ENCODE data around the gene PRKCE. TPM values are rescaled to one million over a fixed set of nuclear protein-coding genes. Genes with fewer than 3 reads are reported as not detected.

The PRKCE gene
- total RNA-seq, 3 donors from 2014 or later (not counting 1 experiment from before 2014, with no cell fraction given) = 35.2 to 42.1 (median 38.6) TPM

GRCh38 chr2:46045888-46046287 is 394.4 kb downstream of the PRKCE start:
- DNase-seq = no peak
- H3K9me3 ChIP-seq (ENCODE audit: control insufficient read depth, insufficient read depth, low read length) = no peaks in the 10 kb centered on the region
- TF ChIP-seq CTCF (IDR thresholded peaks at IDR 0.05) = no peak
- no peak overlapping the region for H3K27ac Mint-ChIP-seq
- intact Hi-C loops (cut with micrococcal nuclease) = no loop called here
- H3K4me3 ChIP-seq (ENCODE audit: low read length) = no peak overlapping the region
- H3K4me1 Mint-ChIP-seq = no peaks in the 10 kb centered on the region
- H3K4me1 ChIP-seq (ENCODE audit: control insufficient read depth, insufficient read depth, low read length) = no peaks in the 10 kb centered on the region
- no peaks in the 10 kb centered on the region for H3K27me3 ChIP-seq (ENCODE audit: control insufficient read depth, insufficient read depth, low read length)
- H3K27me3 Mint-ChIP-seq (ENCODE audit: low read depth in 2 of 2) = no peaks in the 10 kb centered on the region
- H3K9me3 Mint-ChIP-seq = no peaks in the 10 kb centered on the region
- H3K4me3 Mint-ChIP-seq = no peak overlapping the region
- H3K36me3 Mint-ChIP-seq = no peaks in the 10 kb centered on the region
- ATAC-seq = no peak
- H3K27ac ChIP-seq (ENCODE audit: low read length) = no peak overlapping the region
- no peaks in the 10 kb centered on the region for H3K36me3 ChIP-seq (ENCODE audit: control insufficient read depth, insufficient read depth, low read length)

GRCh38 chr2:46047290-46047689 is 395.8 kb downstream of the PRKCE start:
- Histone ChIP-seq H3K36me3 (ENCODE audit: control insufficient read depth, insufficient read depth, low read length) (no peaks in the 10 kb centered on the region), H3K4me3 (ENCODE audit: low read length) (no peak overlapping the region), H3K9me3 (ENCODE audit: control insufficient read depth, insufficient read depth, low read length) (no peaks in the 10 kb centered on the region), H3K27me3 (ENCODE audit: control insufficient read depth, insufficient read depth, low read length) (no peaks in the 10 kb centered on the region), H3K4me1 (ENCODE audit: control insufficient read depth, insufficient read depth, low read length) (no peaks in the 10 kb centered on the region), H3K27ac (ENCODE audit: low read length) (no peak overlapping the region)
- no peak overlapping the region for H3K27ac Mint-ChIP-seq
- 88% methylated on average over 5 of the region's 5 CpGs for WGBS (ENCODE audit: insufficient coverage)
- no peaks in the 10 kb centered on the region for H3K9me3 Mint-ChIP-seq
- DNase-seq (no peak), ATAC-seq (no peak)
- H3K4me3 Mint-ChIP-seq = no peak overlapping the region
- no peaks in the 10 kb centered on the region for H3K4me1 Mint-ChIP-seq
- intact Hi-C loops (cut with micrococcal nuclease) = no loop called here
- no peaks in the 10 kb centered on the region for H3K27me3 Mint-ChIP-seq (ENCODE audit: low read depth in 2 of 2)
- H3K36me3 Mint-ChIP-seq = no peaks in the 10 kb centered on the region
- TF ChIP-seq CTCF (IDR thresholded peaks at IDR 0.05) = no peak

GRCh38 chr2:46048693-46049092 is 397.2 kb downstream of the PRKCE start:
- 94% methylated on average over 1 of the region's 2 CpGs for WGBS (ENCODE audit: insufficient coverage)
- Histone ChIP-seq H3K4me1 (ENCODE audit: control insufficient read depth, insufficient read depth, low read length) (no peaks in the 10 kb centered on the region), H3K9me3 (ENCODE audit: control insufficient read depth, insufficient read depth, low read length) (no peaks in the 10 kb centered on the region), H3K36me3 (ENCODE audit: control insufficient read depth, insufficient read depth, low read length) (no peaks in the 10 kb centered on the region), H3K27me3 (ENCODE audit: control insufficient read depth, insufficient read depth, low read length) (no peaks in the 10 kb centered on the region), H3K4me3 (ENCODE audit: low read length) (no peak overlapping the region), H3K27ac (ENCODE audit: low read length) (no peak overlapping the region)
- H3K27me3 Mint-ChIP-seq (ENCODE audit: low read depth in 2 of 2) = no peaks in the 10 kb centered on the region
- no peaks in the 10 kb centered on the region for H3K9me3 Mint-ChIP-seq
- no peak overlapping the region for H3K4me3 Mint-ChIP-seq
- H3K4me1 Mint-ChIP-seq = no peaks in the 10 kb centered on the region
- intact Hi-C loops (cut with micrococcal nuclease) = no loop called here
- no peak for ATAC-seq
- H3K27ac Mint-ChIP-seq = no peak overlapping the region
- no peaks in the 10 kb centered on the region for H3K36me3 Mint-ChIP-seq
- no peak for DNase-seq
- TF ChIP-seq CTCF (IDR thresholded peaks at IDR 0.05) = no peak

- H3K4me3 Mint-ChIP-seq = no peak overlapping the region
- no peaks in the 10 kb centered on the region for H3K36me3 ChIP-seq (ENCODE audit: control insufficient read depth, insufficient read depth, low read length)
- no peak overlapping the region for H3K27ac Mint-ChIP-seq
- no peaks in the 10 kb centered on the region for H3K27me3 Mint-ChIP-seq (ENCODE audit: low read depth in 2 of 2)
- no peaks in the 10 kb centered on the region for H3K9me3 Mint-ChIP-seq
- no peak overlapping the region for H3K4me3 ChIP-seq (ENCODE audit: low read length)
- 94% methylated on average over 8 of the region's 8 CpGs for WGBS (ENCODE audit: insufficient coverage)
- no peaks in the 10 kb centered on the region for H3K9me3 ChIP-seq (ENCODE audit: control insufficient read depth, insufficient read depth, low read length)
- no peak for TF ChIP-seq CTCF (IDR thresholded peaks at IDR 0.05)
- intact Hi-C loops (cut with micrococcal nuclease) = no loop called here
- H3K4me1 Mint-ChIP-seq = no peaks in the 10 kb centered on the region
- H3K27ac ChIP-seq (ENCODE audit: low read length) = no peak overlapping the region
- H3K36me3 Mint-ChIP-seq = no peaks in the 10 kb centered on the region
- H3K4me1 ChIP-seq (ENCODE audit: control insufficient read depth, insufficient read depth, low read length) = no peaks in the 10 kb centered on the region
- H3K27me3 ChIP-seq (ENCODE audit: control insufficient read depth, insufficient read depth, low read length) = no peaks in the 10 kb centered on the region
- no peak for ATAC-seq
- DNase-seq = no peak
These were observed 398.6 kb downstream of the PRKCE start for GRCh38 chr2:46050027-46050426.
